ENCODE data around the gene NPRL2. TPM values are rescaled to one million over a fixed set of nuclear protein-coding genes. Genes with fewer than 3 reads are reported as not detected.

The NPRL2 gene
- total and polyA plus RNA-seq, 2 of the 13 experiments (the other 11 are each of a cell fraction or from before 2014, with no cell fraction given), result 30.6 to 51.4 TPM

DNA sequence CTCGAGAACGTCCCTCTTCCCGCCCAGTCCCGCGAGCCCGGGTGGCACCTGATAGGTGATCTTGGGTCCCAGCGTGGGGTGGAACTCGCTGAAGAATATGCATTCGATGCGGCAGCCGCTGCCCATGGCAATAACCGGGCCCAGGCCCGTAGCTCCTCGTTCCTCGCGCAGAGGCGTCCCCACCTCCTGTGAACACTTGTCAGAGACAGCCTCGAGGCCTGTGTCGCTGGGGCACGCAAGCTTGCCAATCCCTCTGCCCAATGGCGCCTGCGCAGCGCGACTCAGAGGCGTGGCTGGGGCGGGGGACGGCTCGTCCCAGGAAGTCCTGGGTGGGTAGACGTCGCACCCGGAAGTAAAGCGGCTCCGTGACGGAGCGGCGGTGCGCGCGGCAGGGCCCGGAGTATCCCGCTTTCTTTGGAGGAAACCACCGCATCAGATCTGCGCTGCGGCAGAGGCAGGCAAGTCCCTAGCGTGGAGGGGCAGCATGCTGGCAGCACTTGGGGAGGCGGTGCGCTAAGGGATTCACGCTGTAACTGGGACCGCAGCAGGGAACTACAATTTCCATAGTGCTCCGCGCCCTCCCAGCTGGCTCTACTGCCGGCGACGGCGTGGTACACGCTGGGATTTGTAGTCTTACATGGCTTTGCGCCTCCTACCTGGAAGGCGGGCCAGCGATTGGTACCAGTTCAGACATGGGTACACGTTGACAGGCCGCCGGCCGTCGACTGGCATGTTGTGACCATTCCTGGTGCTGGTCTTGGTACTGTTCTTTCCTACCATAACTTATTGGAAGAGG, at the start of gene NPRL2, which contains the start of gene CYB561D2 (continued):
- TF ChIP-seq ISX (CRISPR knock-in tag; conservative IDR thresholded peaks at IDR 0.05), result peak; percentile 87; the same call in 1 of the 2 replicates
- TF ChIP-seq, protein P1, sequence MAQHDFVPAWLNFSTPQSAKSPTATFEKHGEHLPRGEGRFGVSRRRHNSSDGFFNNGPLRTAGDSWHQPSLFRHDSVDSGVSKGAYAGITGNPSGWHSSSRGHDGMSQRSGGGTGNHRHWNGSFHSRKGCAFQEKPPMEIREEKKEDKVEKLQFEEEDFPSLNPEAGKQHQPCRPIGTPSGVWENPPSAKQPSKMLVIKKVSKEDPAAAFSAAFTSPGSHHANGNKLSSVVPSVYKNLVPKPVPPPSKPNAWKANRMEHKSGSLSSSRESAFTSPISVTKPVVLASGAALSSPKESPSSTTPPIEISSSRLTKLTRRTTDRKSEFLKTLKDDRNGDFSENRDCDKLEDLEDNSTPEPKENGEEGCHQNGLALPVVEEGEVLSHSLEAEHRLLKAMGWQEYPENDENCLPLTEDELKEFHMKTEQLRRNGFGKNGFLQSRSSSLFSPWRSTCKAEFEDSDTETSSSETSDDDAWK (CRISPR knock-in tag; IDR thresholded peaks at IDR 0.05), result no peak
- TF ChIP-seq HHEX (CRISPR knock-in tag; IDR thresholded peaks at IDR 0.05), result 0 out of 2 replicates have a peak, but pooled peaks have one; percentile 8
- TF ChIP-seq TARDBP (CRISPR knock-in tag; IDR thresholded peaks at IDR 0.05), result peak; percentile 23
- TF ChIP-seq ZFP62 (CRISPR knock-in tag; IDR thresholded peaks at IDR 0.05), result 0 out of 2 replicates have a peak, but pooled peaks have one; percentile 80
- no peak for TF ChIP-seq ZNF597 (CRISPR knock-in tag; IDR thresholded peaks at IDR 0.05)
- no peak for TF ChIP-seq CSRNP2 (CRISPR knock-in tag; conservative IDR thresholded peaks at IDR 0.05; ENCODE audit: low read depth)
- TF ChIP-seq ZNF839 (CRISPR knock-in tag; IDR thresholded peaks at IDR 0.05; ENCODE audit: borderline replicate concordance), result peak; percentile 97
- TF ChIP-seq KDM3A (CRISPR knock-in tag; IDR thresholded peaks at IDR 0.05; ENCODE audit: low read depth), result peak; percentile 63
- peak; percentile 87 for TF ChIP-seq TGIF2 (CRISPR knock-in tag; IDR thresholded peaks at IDR 0.05)
- no peak; the same call in 1 of the 2 replicates for TF ChIP-seq ZZZ3 (CRISPR knock-in tag; IDR thresholded peaks at IDR 0.05; ENCODE audit: borderline replicate concordance)
- TF ChIP-seq TP53 (CRISPR knock-in tag; conservative IDR thresholded peaks at IDR 0.05), result no peak
- TF ChIP-seq CREM (IDR thresholded peaks at IDR 0.05), result peak; percentile 100
- no peak for TF ChIP-seq CREM (CRISPR knock-in tag; IDR thresholded peaks at IDR 0.05)
- TF ChIP-seq FOXO4 (CRISPR knock-in tag; conservative IDR thresholded peaks at IDR 0.05), result peak; percentile 92; the same call in 1 of the 2 replicates
- TF ChIP-seq ZNF510 (CRISPR knock-in tag; IDR thresholded peaks at IDR 0.05; ENCODE audit: low read depth), result peak; percentile 88; the same call in 1 of the 2 replicates
- TF ChIP-seq ZBTB39 (CRISPR knock-in tag; IDR thresholded peaks at IDR 0.05), result no peak; the same call in 1 of the 2 replicates
- TF ChIP-seq, protein P2, sequence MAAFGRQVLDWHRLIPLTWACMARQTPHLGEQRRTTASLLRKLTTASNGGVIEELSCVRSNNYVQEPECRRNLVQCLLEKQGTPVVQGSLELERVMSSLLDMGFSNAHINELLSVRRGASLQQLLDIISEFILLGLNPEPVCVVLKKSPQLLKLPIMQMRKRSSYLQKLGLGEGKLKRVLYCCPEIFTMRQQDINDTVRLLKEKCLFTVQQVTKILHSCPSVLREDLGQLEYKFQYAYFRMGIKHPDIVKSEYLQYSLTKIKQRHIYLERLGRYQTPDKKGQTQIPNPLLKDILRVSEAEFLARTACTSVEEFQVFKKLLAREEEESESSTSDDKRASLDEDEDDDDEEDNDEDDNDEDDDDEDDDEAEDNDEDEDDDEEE (CRISPR knock-in tag; IDR thresholded peaks at IDR 0.05), result peak; percentile 87; the same call in 1 of the 2 replicates
- TF ChIP-seq CREB1 (IDR thresholded peaks at IDR 0.05), result peak; percentile 79
- TF ChIP-seq CREB1 (CRISPR knock-in tag; IDR thresholded peaks at IDR 0.05), result peak; percentile 93

Data from HepG2 (cell line).